ENCODE results near the gene FPGS. TPM values are rescaled to one million over a fixed set of nuclear protein-coding genes. Genes with fewer than 3 reads are reported as not detected.

The FPGS gene
- polyA plus RNA-seq, 1 of the 3 experiments (the other 2 are of a cell fraction), result 82.7 TPM

- TF ChIP-seq PBX3 (IDR thresholded peaks at IDR 0.05) (no peak), MXI1 (IDR thresholded peaks at IDR 0.05; ENCODE audit: low read depth, low read length) (no peak), RAD21 (IDR thresholded peaks at IDR 0.05; ENCODE audit: low read length) (no peak), ELF1 (IDR thresholded peaks at IDR 0.05) (no peak)
These were observed 58.1 kb downstream of the FPGS start (continued) for GRCh38 chr9:127860779-127861178.

GRCh38 chr9:127862075-127863011, 59.7 kb downstream of the FPGS start:
- TF ChIP-seq IRF3 (IDR thresholded peaks at IDR 0.05; ENCODE audit: low read depth, low read length) (no peak), SMC3 (IDR thresholded peaks at IDR 0.05; ENCODE audit: low read depth, low read length) (no peak), PBX3 (IDR thresholded peaks at IDR 0.05) (no peak), USF1 (IDR thresholded peaks at IDR 0.05; ENCODE audit: borderline replicate concordance, low read depth) (no peak), CHD2 (IDR thresholded peaks at IDR 0.05; ENCODE audit: low read length, partially characterized antibody) (no peak), ELF1 (IDR thresholded peaks at IDR 0.05) (no peak), NFIC (IDR thresholded peaks at IDR 0.05; ENCODE audit: borderline replicate concordance) (no peak), ZBTB33 (IDR thresholded peaks at IDR 0.05; ENCODE audit: borderline replicate concordance, low read depth) (no peak), FOSL2 (IDR thresholded peaks at IDR 0.05; ENCODE audit: borderline replicate concordance, low read depth) (no peak), GATA2 (CRISPR knock-in tag; IDR thresholded peaks at IDR 0.05) (no peak), YY1 (IDR thresholded peaks at IDR 0.05; ENCODE audit: low read depth) (no peak), FOXM1 (IDR thresholded peaks at IDR 0.05; ENCODE audit: low read depth) (no peak), MXI1 (IDR thresholded peaks at IDR 0.05; ENCODE audit: low read depth, low read length) (no peak), USF2 (IDR thresholded peaks at IDR 0.05; ENCODE audit: borderline replicate concordance, low read depth, low read length) (no peak), RXRA (IDR thresholded peaks at IDR 0.05; ENCODE audit: borderline replicate concordance, low read depth) (no peak), MAX (IDR thresholded peaks at IDR 0.05; ENCODE audit: low read depth) (no peak), NRF1 (IDR thresholded peaks at IDR 0.05; ENCODE audit: low read depth, low read length) (no peak), CTCF (IDR thresholded peaks at IDR 0.05) (no peak)
- no peak overlapping the region for H3K4me2 ChIP-seq
- no peak overlapping the region for H3K4me3 ChIP-seq (ENCODE audit: low read depth in 2 of 2, low read length in 1 of 2)
- no peaks in the 10 kb centered on the region for H3K36me3 ChIP-seq (replicated peaks in 1 of 2; ENCODE audit: control insufficient read depth in 1 of 2, insufficient read depth in 2 of 2, low read length in 1 of 2)
- H3K27ac ChIP-seq (ENCODE audit: low read depth in 2 of 2, low read length in 1 of 2), result no peak overlapping the region
- H3F3A ChIP-seq (replicated peaks; ENCODE audit: insufficient read depth), result no peaks in the 10 kb centered on the region
- no peaks in the 10 kb centered on the region for H3K27me3 ChIP-seq (ENCODE audit: insufficient read depth)
- WGBS (ENCODE audit: low lambda C conversion rate), result 80% methylated on average over 25 of the region's 29 CpGs
- CTCF ChIA-PET, result interaction anchor here (0.9 to 10.9 kb wide), 5 partner anchors 9 to 128 kb away, joined by 3 to 116 read pairs (median 5); partner anchors contain the start of gene TOR2A
- H3K9ac ChIP-seq, result no peak overlapping the region
- DNase-seq, result no peak
- no peaks in the 10 kb centered on the region for H4K20me1 ChIP-seq (ENCODE audit: insufficient read depth)
- H3K9me2 ChIP-seq, result no peaks in the 10 kb centered on the region
- H3K4me1 ChIP-seq (ENCODE audit: control insufficient read depth in 1 of 2, insufficient read depth in 2 of 2, low read depth in 1 of 2, low read length in 1 of 2), result peaks cover 0 to 18% of the 10 kb centered on the region in 2 experiments; a peak in 1 of 4 replicates
- POLR2A ChIA-PET, result interaction anchor here (1.3 kb wide), 1 partner anchor 9 kb away, joined by 3 read pairs; no protein-coding TSS in a partner anchor
- no peak overlapping the region for H2AFZ ChIP-seq (ENCODE audit: low read depth)
- H3K79me2 ChIP-seq (ENCODE audit: insufficient read depth), result no peaks in the 10 kb centered on the region
- H3K9me3 ChIP-seq, result no peaks in the 10 kb centered on the region
